ENCODE results near the gene LACC1.

The LACC1 gene

GRCh38 chr13:43879755-43880181 is at the start of gene LACC1:
LACC1 (plus strand) TSS chr13:43879904; CDS start chr13:43880986, 1,082 bp downstream.
- no peak for DNase-seq

DNA sequence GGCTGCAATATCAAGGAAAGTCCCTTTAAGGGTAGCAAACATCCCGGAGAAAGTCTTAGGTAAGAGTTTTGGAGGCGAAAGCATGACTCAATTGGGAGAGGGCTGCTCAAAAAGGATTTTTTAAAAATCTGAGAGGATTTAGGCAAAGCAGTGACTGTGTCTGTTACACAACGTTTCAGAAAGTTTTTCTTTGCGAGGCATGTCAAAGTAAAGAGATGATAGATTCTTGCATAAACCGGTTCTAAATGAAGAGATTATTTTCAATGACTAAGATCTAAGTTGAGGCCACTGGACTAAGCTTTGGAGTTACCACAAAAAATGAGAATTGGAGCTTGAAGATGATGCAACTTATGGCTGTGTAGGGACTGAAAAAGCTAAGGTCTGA is 49.2 kb upstream of the LACC1 start:
- no peak for DNase-seq

- no peak for DNase-seq
These were observed 48.6 kb upstream of the LACC1 start for GRCh38 chr13:43831088-43831487.

- DNase-seq, result no peak
These were observed 44.0 kb upstream of the LACC1 start for GRCh38 chr13:43835701-43836100.

DNA sequence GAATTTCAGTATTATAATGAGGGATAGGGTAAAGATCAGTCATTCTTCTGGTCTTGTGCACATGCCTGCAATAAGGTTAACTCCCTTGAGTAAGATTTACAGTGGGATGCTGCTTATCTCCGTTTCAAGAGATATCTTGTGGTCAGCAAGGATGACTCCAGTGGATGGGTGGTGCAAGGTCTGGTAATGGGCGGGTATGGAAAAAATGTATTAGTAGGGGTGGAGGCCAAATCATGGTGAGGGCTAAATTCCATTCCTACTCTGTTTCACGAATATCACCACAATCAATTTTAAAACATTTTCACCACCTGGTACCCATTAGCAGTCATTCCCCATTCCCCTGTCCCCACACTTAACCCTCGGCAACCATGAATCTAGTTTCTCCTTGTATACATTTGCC is 40.8 kb upstream of the LACC1 start:
- no peak for DNase-seq

DNA sequence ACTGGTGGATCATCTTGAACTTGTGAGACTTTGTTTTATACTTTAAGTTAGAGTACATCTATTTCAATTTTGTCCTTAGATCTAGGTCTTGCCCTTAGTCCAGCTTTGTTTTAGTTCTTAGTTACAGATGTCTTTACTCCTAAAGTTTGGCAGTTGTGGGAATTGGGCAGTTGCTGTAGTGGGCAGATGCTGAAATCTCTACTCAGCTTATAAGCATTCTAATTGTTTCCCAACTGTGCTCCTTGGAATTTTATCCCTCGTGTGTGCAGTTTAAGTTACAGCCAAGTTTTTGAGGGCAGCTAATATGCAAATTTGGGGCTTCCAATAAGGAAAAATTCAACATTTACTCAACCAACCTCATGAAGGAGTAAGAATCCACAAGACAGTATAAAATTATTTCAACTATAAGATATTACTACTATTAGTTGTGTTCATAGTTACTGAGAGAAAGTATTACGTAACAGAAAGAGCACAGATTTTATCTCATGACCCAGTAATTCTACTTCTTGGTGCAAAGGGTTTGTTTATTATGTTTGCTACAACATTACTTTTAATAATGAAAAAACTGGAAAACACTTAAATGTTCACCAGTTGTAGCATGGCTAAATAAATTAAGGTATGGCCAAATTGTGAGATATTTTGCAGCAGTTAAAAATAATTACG is 33.1 kb upstream of the LACC1 start:
- no peak for DNase-seq

DNA sequence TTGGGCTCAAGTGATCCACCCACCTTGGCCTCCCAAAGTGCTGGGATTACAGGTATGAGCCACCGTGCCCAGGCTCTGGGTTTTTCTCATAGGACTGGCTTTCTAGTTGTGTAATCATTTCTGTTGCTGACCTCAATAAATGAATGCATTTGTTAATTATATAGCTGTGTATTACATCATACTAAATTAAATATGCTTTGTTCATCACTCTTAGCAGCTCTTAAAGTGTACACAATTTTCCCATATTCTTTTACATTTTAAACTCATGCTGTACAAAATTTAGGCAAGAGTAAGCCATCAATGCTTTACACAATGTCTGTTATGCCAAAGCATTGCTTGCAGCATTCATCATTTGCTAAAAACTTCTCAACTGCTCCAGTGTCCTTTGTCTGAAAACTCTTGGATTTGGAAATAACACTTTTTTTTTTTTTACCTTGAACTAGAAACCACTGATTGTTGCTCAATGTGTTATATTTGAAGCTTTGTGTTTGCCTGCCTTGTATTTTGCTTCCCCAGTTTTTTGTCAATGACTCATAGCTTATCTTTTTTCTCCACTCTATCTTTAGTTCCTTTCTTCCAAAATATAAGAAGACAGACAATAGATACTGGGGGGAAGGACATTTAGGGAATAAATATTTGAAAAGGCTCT is 31.6 kb upstream of the LACC1 start:
- DNase-seq, result no peak

GRCh38 chr13:43850873-43851272 is 28.8 kb upstream of the LACC1 start:
- no peak for DNase-seq

GRCh38 chr13:43852923-43853404 is 26.7 kb upstream of the LACC1 start:
- DNase-seq, result no peak

- no peak for DNase-seq
These were observed 17.8 kb upstream of the LACC1 start for GRCh38 chr13:43861863-43862262.

GRCh38 chr13:43864921-43865320 is 14.8 kb upstream of the LACC1 start:
- no peak for DNase-seq

DNA sequence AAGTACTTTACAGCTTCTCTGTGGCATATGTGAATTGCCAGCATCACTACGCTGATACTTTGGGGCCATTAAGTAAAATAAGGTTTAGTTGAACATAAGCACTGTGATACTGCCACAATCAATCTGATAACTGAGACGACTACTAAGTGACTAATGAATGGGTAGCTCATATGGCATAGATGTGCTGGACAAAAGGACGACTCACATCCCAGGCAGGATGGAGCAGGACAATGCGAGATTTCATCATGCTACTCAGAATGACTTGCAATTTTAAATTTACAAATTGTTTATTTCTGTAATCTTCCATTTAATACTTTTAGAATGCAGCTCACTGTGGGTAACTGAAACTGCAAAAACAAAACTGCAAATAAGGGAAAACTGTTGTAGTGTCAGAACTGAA is 13.8 kb upstream of the LACC1 start:
- no peak for DNase-seq

DNA sequence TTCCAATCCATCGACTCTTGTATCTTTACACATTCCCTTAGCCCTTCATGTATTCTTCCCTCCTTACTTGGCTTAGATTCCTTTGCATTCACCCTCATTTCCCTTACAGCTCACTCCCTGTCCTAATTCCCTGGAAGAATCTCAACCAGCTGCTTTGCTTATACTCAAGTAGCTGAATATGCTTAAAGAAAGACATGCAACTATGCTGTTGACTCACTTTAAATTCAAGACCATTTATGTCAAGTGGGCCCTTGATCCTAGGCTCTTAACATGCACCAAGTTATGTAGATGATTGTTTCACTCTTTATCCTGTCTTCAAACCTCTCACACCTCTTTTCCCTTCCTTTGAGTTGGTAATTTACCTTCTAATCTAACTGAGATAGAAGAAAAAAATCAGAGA is 7.5 kb upstream of the LACC1 start:
- no peak for DNase-seq

DNA sequence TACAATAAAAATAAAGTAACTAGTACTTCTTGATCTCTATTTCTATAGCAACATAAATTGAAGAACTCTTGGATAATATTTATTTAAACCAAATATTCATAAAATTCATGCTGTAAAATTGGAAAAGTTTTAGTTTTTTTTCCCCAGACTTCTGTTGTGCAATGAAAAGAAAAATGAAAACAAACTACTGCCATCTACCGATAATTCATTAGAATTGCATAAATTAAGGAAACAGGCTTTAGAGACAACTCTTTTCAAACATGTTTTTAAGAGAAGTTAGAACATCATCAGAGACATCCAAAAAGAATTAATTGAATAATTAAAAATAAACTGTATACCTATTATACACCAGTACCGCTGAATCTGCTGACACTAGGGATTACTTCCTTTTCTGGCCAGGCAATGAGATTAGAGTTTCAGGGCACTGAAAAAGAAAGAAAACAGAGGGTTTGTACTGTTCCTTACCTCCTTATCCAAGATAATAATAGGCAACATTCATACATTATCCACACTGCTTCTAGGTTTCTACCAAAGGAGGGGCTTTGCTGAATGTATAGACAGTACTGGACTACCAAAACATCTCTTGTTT is 5.1 kb upstream of the LACC1 start:
- no peak for DNase-seq

GRCh38 chr13:43876366-43876765 is 3.3 kb upstream of the LACC1 start:
- DNase-seq, result no peak

GRCh38 chr13:43877326-43877725 is 2.4 kb upstream of the LACC1 start:
- DNase-seq, result no peak

DNA sequence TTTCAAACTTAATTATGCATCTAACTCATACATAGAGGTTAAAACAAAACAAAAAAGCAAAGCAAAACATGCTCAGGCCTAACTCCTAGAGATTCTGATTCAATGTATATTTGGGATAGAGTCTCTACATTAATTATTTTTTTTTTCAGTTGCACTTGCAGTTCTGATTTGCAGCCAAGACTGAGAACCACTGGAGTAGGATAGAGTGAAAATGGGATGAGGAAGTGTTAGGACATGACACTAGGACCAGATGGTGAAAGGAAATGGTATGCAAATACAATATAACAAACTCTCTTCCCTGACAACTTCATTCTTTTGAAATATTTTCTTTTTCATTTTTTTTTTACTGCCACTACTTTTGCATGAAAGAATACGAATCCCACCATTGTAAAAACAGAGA is 1.9 kb upstream of the LACC1 start:
- DNase-seq, result no peak

DNA sequence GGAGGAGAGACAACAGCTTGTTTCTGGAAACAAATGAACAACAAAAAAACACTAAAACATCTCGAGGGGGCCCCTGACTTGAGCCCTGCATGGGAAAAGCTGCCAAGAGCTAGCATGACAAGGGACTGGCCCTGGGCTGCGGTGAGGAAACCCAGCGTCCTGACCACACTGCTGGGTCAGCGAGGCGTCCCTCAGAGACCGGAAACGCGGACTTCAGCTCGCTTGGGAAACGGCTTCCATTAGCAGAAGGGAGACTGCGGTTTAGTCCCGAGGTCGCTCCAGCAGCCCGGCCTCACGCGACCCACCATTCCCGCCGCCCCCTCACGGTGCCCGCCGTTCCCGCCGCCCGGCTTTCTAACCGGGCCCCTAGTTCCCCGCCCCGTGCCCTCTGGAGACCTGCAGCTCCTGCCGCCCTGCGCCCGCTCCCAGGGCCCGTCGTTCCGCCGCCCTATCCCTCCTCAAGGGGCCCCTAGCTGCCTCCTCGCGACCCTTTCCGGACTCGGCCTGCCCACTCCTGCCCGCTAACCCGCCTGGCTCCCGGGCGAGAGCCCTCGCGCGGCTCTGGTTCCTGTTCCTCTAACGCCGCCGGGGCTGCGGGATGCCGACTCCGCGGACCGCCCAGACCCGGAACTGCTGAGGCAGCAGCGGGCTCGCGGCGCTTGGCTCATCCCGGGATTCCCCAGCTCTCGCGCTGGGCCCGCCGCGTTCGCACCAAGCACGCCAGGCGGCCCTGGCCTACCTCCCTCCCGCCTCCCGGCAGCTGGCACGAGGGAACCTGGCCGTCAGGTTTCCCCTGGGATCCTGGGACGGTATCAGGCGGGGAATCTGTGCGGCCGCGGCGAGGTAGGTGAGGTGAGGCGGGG is 581 bp upstream of the LACC1 start, which contains the start of gene CCDC122:
TSS of gene CCDC122 (minus strand) at position 849 of the 863 bp plus-strand sequence. CDS start 10,364 bp downstream, outside the sequence.
- DNase-seq, result peak; percentile 58

DNA sequence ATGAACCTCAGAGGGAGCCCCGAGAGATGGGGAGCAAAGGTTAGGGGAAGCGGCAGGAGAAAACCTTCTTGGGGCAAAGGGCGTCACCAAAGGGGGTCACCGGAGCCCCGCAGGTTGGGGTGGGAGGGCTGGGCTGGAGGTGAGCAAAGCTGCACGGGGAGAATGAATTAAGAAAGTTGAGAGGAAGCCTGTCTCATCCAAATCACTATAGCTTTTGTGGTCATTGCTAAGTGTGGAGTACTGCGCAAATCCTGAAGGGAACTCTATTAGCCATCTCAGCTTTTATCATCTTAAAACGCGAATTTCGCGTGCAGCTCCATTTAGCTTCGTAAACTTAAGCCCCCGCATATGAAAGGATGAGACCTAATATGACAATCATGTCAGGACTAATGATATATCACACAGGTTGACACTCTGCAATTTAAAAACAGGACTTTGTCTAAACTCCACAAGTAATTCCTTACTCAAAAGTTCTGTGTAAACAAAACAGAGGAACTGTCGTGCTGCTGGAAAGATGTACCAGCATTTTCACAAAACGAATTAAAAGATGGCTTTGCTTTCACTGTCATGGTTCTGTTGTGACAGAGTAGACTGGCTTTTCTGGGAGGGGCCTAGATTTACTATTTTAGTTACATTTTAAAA is 631 bp downstream of the LACC1 start:
- no peak for DNase-seq

GRCh38 chr13:43880926-43881325 is 1.2 kb downstream of the LACC1 start:
- no peak for DNase-seq

GRCh38 chr13:43881580-43881979 is 1.9 kb downstream of the LACC1 start:
- no peak for DNase-seq

GRCh38 chr13:43883631-43884030 is 3.9 kb downstream of the LACC1 start:
- no peak for DNase-seq

- no peak for DNase-seq
These were observed 4.5 kb downstream of the LACC1 start for GRCh38 chr13:43884222-43884621.
